A673 (cell line): ENCODE results near the gene GPATCH3.

Experiments
- CTCF ChIP-seq: fragments of 300-800, 200-600 bp; sonication (generic); conservative IDR thresholded peaks from 2 replicates; pipeline ENCODE4 v1.5.1; 2017; ENCODE audit warnings: low read depth, mild to moderate bottlenecking, antibody characterized with exemption, low read length, moderate library complexity, mixed read lengths
- EZH2 ChIP-seq: fragments of 200-600 bp; sonication (generic); IDR thresholded peaks from 2 replicates; pipeline ENCODE4 v1.6.1; 2017; ENCODE audit warnings: borderline replicate concordance, low read depth, mild to moderate bottlenecking, mixed read lengths, antibody characterized with exemption, low read length; ENCODE audit not compliant: poor library complexity, severe bottlenecking

GRCh38 chr1:26936823-26937222 lies 36.6 kb upstream of the GPATCH3 start:
- TF ChIP-seq CTCF: no peak
- no peak for TF ChIP-seq EZH2
